ENCODE data around the gene CR2.
"Not testable (repeated sequence)": the region's sequence is repeated elsewhere in the genome, so short reads cannot be mapped to it uniquely, and the experiment has no call there.

Gene CR2

GRCh38 chr1:207494171-207494570 lies 40.0 kb downstream of the CR2 start:
- H3K9me3 ChIP-seq (ENCODE audit: severe bottlenecking), result no peaks in the 10 kb centered on the region
- no peak for TF ChIP-seq CTCF (IDR thresholded peaks at IDR 0.05; ENCODE audit: poor library complexity, severe bottlenecking)
- no peak overlapping the region for H3K4me3 ChIP-seq (ENCODE audit: severe bottlenecking)
- no peaks in the 10 kb centered on the region for H3K36me3 ChIP-seq (ENCODE audit: low read depth)
- DNase-seq (ENCODE audit: low spot score) (no peak), ATAC-seq (ENCODE audit: low read depth) (no peak)
- H3K27me3 ChIP-seq (ENCODE audit: insufficient read depth, poor library complexity, severe bottlenecking), result peaks cover 47% of the 10 kb centered on the region
- no peaks in the 10 kb centered on the region for H3K4me1 ChIP-seq (ENCODE audit: insufficient read depth, poor library complexity, severe bottlenecking)
- H3K27ac ChIP-seq (ENCODE audit: poor library complexity, severe bottlenecking), result no peak overlapping the region

GRCh38 chr1:207495281-207495680 lies 41.2 kb downstream of the CR2 start:
- ATAC-seq (ENCODE audit: low read depth); H3K27ac ChIP-seq (ENCODE audit: poor library complexity, severe bottlenecking); DNase-seq (ENCODE audit: low spot score); H3K4me3 ChIP-seq (ENCODE audit: severe bottlenecking); H3K4me1 ChIP-seq (ENCODE audit: insufficient read depth, poor library complexity, severe bottlenecking); H3K36me3 ChIP-seq (ENCODE audit: low read depth); H3K9me3 ChIP-seq (ENCODE audit: severe bottlenecking): not testable (repeated sequence)
- H3K27me3 ChIP-seq (ENCODE audit: insufficient read depth, poor library complexity, severe bottlenecking), result peaks cover 58% of the 10 kb centered on the region

GRCh38 chr1:207495801-207496792 lies 42.0 kb downstream of the CR2 start, which contains the start of gene CR1:
Gene CR1 (plus strand): TSS chr1:207496157. CDS start chr1:207496268, 111 bp downstream.
- Histone ChIP-seq H3K36me3 (ENCODE audit: low read depth) (no peaks in the 10 kb centered on the region), H3K4me3 (ENCODE audit: severe bottlenecking) (no peak within 1 kb of the TSS)
- DNase-seq (ENCODE audit: low spot score), result no peak

DNA sequence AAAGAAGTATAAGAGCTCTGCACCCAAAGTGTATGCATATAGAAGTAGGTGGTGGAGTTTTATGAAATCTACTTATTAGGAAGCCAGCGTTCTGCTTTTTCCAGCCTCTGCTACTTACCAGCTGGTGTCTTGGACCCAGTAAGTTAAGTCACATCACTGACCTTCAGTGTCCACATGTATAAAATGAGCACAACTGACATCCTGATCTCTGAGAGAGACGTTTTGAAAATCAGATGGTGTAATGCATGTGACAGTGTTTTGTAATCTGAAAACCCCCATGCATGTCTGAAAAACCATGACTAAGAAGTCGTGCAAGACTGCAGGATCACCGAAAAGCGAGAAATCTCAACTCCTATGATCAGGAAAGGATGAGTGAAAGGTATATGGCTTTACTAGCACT lies 43.8 kb downstream of the CR2 start:
- Histone ChIP-seq H3K4me3 (ENCODE audit: severe bottlenecking) (no peak overlapping the region), H3K9me3 (ENCODE audit: severe bottlenecking) (no peaks in the 10 kb centered on the region), H3K36me3 (ENCODE audit: low read depth) (no peaks in the 10 kb centered on the region), H3K27me3 (ENCODE audit: insufficient read depth, poor library complexity, severe bottlenecking) (peaks cover 78% of the 10 kb centered on the region), H3K27ac (ENCODE audit: poor library complexity, severe bottlenecking) (no peak overlapping the region), H3K4me1 (ENCODE audit: insufficient read depth, poor library complexity, severe bottlenecking) (no peaks in the 10 kb centered on the region)
- no peak for DNase-seq (ENCODE audit: low spot score)
- no peak for TF ChIP-seq CTCF (IDR thresholded peaks at IDR 0.05; ENCODE audit: poor library complexity, severe bottlenecking)
- no peak for ATAC-seq (ENCODE audit: low read depth)

More at GRCh38 chr1:207495801-207496792, 42.0 kb downstream of the CR2 start, which contains the start of gene CR1:
- H3K9me3 ChIP-seq (ENCODE audit: severe bottlenecking), result no peaks in the 10 kb centered on the region
- H3K27me3 ChIP-seq (ENCODE audit: insufficient read depth, poor library complexity, severe bottlenecking), result peaks cover 65% of the 10 kb centered on the region
- no peak within 1 kb of the TSS for H3K27ac ChIP-seq (ENCODE audit: poor library complexity, severe bottlenecking)
- TF ChIP-seq CTCF (IDR thresholded peaks at IDR 0.05; ENCODE audit: poor library complexity, severe bottlenecking), result no peak
- H3K4me1 ChIP-seq (ENCODE audit: insufficient read depth, poor library complexity, severe bottlenecking), result no peaks in the 10 kb centered on the region
- ATAC-seq (ENCODE audit: low read depth), result peak; percentile 31; the same call in 1 of the 3 replicates

DNA sequence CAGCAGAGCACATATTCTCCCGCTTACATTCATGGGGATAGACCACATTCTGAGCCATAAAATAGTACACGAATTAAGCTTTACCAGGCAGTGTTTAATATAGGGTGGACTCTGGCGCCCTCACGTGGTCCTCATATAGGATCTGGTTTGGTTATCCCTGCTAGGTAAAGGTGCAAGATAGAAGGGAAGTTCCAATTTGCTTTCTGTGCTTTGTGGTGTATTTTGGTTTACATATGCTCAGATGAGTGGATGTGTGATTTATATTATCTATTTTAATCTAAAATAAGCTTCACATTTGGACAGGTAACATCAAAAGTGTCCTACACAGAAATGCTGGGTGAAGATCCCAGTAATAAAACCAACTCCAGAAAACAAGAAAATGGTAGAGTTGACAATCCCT lies 45.4 kb downstream of the CR2 start:
- DNase-seq (ENCODE audit: low spot score), result no peak
- peaks cover 75% of the 10 kb centered on the region for H3K27me3 ChIP-seq (ENCODE audit: insufficient read depth, poor library complexity, severe bottlenecking)
- no peak overlapping the region for H3K27ac ChIP-seq (ENCODE audit: poor library complexity, severe bottlenecking)
- H3K4me3 ChIP-seq (ENCODE audit: severe bottlenecking), result no peak overlapping the region
- ATAC-seq (ENCODE audit: low read depth), result peak; percentile 79
- no peaks in the 10 kb centered on the region for H3K36me3 ChIP-seq (ENCODE audit: low read depth)
- H3K4me1 ChIP-seq (ENCODE audit: insufficient read depth, poor library complexity, severe bottlenecking), result no peaks in the 10 kb centered on the region
- TF ChIP-seq CTCF (IDR thresholded peaks at IDR 0.05; ENCODE audit: poor library complexity, severe bottlenecking), result peak; percentile 85
- no peaks in the 10 kb centered on the region for H3K9me3 ChIP-seq (ENCODE audit: severe bottlenecking)
